Progenitor cell of endocrine pancreas (in vitro differentiated cells): ENCODE data around the gene ACAT2. TPM values are rescaled to one million over a fixed set of nuclear protein-coding genes. Genes with fewer than 3 reads are reported as not detected.
"Not testable (repeated sequence)": the region's sequence is repeated elsewhere in the genome, so short reads cannot be mapped to it uniquely, and the experiment has no call there.

Source experiments
- DNase-seq: peaks from one replicate; pipeline ENCODE4 v3.0.0; 2021; ENCODE audit warnings: low spot score; ENCODE audit not compliant: unreplicated experiment
- H3K27ac Mint-ChIP-seq: 2 replicates; pipeline ENCODE4 v1.8.0; 2021; ENCODE audit warnings: mild to moderate bottlenecking, moderate library complexity, mixed read lengths
- H3K27me3 Mint-ChIP-seq: 2 replicates; pipeline ENCODE4 v1.8.0; 2021; ENCODE audit warnings: mixed read lengths
- H3K36me3 Mint-ChIP-seq: 2 replicates; pipeline ENCODE4 v1.8.0; 2022; ENCODE audit warnings: mixed read lengths; ENCODE audit not compliant: insufficient read depth
- H3K4me1 Mint-ChIP-seq: 2 replicates; pipeline ENCODE4 v1.8.0; 2021; ENCODE audit warnings: low read depth, mixed read lengths
- H3K4me3 Mint-ChIP-seq: 2 replicates; pipeline ENCODE4 v1.8.0; 2021; ENCODE audit warnings: low read depth, mild to moderate bottlenecking, moderate library complexity, mixed read lengths
- H3K9me3 Mint-ChIP-seq: 2 replicates; pipeline ENCODE4 v1.8.0; 2021; ENCODE audit warnings: low read depth, mixed read lengths
- CTCF ChIP-seq: fragments of 200-600 bp; sonication (generic); IDR thresholded peaks from one replicate; pipeline ENCODE4 v1.5.0; 2021; ENCODE audit warnings: antibody characterized with exemption, mild to moderate bottlenecking; ENCODE audit not compliant: unreplicated experiment
- total RNA-seq: library from RNA; stranded (reverse); gene quantifications from 2 replicates; pipeline ENCODE4 v1.2.1, GENCODE V29; 2021

The ACAT2 gene
- total RNA-seq, 1 donor from 2014 or later: 85.1 TPM

DNA sequence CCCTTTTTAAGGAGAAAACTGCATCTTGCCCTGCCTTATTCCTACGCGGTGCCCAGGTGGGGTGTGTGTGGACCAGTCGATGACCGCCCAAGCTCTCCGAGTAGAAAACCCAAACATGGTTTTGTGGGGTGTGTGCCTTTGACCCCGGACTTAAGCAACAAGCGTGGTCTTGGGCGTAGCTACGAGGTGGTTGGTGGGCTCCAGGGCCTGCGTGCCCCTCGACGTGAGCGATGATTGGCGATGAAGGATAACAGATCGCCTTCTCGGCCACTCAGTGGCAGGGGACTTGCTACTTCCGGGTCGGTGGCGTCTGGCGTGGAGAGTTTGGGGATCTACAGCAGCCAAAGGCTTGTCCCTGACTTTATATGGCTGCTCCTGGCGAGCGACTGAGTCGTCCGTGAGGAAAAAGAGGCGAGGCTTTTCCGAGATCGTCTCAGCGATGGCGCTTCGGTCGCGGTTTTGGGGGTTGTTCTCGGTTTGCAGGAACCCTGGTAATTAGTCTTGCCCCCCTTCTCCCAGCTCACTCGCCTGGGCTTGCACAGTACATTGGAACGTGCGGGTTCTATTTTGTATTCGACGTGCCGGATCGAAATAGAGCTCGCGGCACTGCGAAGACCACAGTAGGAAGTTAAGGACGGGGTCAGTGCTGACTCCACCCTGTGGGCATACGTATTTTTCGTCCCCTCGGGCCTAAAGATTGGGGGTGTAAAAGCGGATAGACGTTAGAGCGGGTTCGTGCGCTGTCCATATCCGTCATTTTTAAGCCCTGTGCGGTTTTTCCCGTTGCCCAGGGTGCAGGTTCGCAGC is 28.5 kb downstream of the ACAT2 start, which contains the start of gene MRPL18:
Gene MRPL18, plus strand, starts transcription at position 319 of the 807 bp plus-strand sequence. Its CDS starts 121 bp downstream, at position 440.
- DNase-seq: peak; percentile 69
- Mint-ChIP-seq H3K4me1 (peaks cover 31% of the 10 kb centered on the region), H3K9me3 (no peaks in the 10 kb centered on the region), H3K27me3 (no peaks in the 10 kb centered on the region), H3K4me3 (peak within 1 kb of the TSS; percentile 99), H3K36me3 (peaks cover 18% of the 10 kb centered on the region), H3K27ac (peak within 1 kb of the TSS; percentile 99)
- no peak for TF ChIP-seq CTCF

DNA sequence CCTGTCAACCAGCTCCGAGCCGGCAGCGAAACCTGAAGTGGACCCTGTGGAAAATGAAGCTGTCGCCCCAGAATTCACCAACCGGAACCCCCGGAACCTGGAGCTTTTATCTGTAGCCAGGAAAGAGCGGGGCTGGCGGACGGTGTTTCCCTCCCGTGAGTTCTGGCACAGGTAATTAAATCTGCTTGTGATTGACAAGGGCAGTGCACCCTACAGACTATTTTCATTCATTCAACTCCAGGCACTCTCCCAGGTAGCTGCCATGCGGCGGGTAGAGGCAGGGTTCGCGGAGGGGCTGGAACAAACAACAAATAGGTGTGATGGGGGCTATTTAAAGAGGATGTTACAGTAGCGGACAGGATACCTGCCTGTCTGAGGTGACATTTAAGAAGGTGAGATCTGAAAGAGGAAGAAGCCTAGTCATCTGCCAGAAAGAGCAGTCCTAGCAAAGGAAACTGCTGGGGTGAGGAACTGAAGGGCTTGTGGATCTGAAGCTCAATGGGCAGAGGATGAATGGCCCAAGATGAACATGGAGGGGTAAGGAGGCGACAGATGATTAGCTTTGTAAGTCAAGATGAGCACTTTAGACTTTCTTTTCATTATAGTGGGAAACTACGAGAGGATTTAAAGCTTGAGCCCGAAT is 29.2 kb downstream of the ACAT2 start:
- no peak for TF ChIP-seq CTCF
- peak overlapping the region; percentile 99 for H3K27ac Mint-ChIP-seq
- DNase-seq: no peak
- peaks cover 31% of the 10 kb centered on the region for H3K4me1 Mint-ChIP-seq
- H3K36me3 Mint-ChIP-seq: peaks cover 17% of the 10 kb centered on the region
- peak overlapping the region; percentile 99 for H3K4me3 Mint-ChIP-seq
- no peaks in the 10 kb centered on the region for H3K27me3 Mint-ChIP-seq
- H3K9me3 Mint-ChIP-seq: no peaks in the 10 kb centered on the region

DNA sequence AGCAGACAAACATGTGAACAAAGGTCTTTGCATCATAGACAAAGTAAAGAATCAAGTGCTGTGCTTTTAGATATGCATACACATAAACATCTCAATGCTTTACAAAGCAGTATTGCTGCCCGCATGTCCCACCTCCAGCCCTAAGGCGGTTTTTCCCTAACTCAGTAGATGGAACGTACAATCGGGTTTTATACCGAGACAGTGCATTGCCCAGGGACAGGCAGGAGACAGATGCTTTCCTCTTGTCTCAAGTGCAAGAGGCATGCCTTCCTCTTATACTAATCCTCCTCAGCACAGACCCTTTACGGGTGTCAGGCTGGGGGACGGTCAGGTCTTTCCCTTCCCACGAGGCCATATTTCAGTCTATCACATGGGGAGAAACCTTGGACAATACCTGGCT is 33.1 kb downstream of the ACAT2 start:
- DNase-seq, H3K27me3 Mint-ChIP-seq, H3K9me3 Mint-ChIP-seq, H3K27ac Mint-ChIP-seq, H3K4me3 Mint-ChIP-seq: not testable (repeated sequence)
- H3K36me3 Mint-ChIP-seq: peaks cover 15% of the 10 kb centered on the region
- peaks cover 16% of the 10 kb centered on the region for H3K4me1 Mint-ChIP-seq

DNA sequence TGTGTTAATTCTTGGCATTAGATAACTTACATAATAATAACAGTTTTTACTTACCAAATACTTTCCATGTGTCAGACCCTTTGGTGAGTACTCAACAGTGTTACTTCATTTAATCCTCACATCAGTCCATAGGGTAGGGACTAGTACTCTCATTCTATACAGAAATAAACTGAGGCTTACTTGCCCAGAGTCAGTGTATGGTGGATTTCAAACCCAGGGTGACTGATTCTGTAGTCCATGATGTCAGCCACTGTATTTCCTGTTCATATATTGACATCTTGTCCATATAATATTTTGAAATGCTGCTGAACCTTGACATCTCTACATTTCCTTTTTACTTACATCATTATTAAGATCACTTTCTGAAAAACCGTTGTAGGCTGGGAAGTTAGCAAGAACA is 35.7 kb downstream of the ACAT2 start:
- H3K9me3 Mint-ChIP-seq: no peaks in the 10 kb centered on the region
- H3K27me3 Mint-ChIP-seq: no peaks in the 10 kb centered on the region
- H3K27ac Mint-ChIP-seq: no peak overlapping the region
- no peak for DNase-seq
- peaks cover 2% of the 10 kb centered on the region for H3K4me1 Mint-ChIP-seq
- H3K36me3 Mint-ChIP-seq: peaks cover 12% of the 10 kb centered on the region
- H3K4me3 Mint-ChIP-seq: no peak overlapping the region
- TF ChIP-seq CTCF: no peak

DNA sequence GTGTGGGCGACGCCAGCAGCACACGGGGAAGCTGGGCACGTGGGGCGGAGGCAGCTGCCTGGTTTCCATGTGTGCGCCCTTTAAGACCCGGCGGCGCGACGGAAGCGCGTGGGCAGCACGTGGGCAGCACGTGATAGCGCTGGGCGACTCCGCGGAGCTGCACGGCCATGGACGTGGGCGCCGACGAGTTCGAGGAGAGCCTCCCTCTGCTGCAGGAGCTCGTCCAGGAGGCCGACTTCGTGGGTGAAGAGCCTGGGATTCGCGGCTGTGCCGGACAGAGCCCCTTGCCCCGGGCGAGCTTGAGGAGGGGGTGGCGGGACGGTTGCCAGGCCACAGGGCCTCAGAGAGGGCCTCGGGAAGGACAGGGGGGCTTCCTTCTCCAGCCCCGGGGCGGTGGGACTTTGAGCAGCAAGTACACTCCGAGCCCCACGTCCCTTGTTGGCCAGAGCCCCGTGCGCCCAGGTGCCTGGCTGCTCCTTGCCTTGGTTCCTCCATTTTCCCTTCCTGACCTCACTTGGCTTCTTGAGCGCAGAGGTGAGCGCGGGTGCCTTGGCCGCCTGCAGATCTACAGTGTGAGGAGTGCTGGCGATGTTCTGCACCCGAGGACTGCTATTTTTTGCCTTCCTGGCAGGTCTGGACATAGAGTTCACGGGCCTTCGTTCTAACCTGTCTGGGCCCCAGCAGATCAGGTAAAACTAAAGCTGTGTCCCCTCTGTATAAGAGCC is 38.5 kb downstream of the ACAT2 start, which contains the start of gene PNLDC1:
Gene PNLDC1, plus strand, starts transcription at position 136 of the 725 bp plus-strand sequence. Its CDS starts 32 bp downstream, at position 168.
- Mint-ChIP-seq H3K4me3 (no peak within 1 kb of the TSS), H3K9me3 (no peaks in the 10 kb centered on the region), H3K27ac (peak within 1 kb of the TSS; percentile 49), H3K4me1 (no peaks in the 10 kb centered on the region), H3K27me3 (peaks cover 8% of the 10 kb centered on the region), H3K36me3 (peaks cover 9% of the 10 kb centered on the region)
- no peak for TF ChIP-seq CTCF
- no peak for DNase-seq
